Loucy (cell line): Measurements from ENCODE around the gene SMPX.

Experiments
- H2AFZ ChIP-seq: fragments of 200-600 bp; sonication (generic); 2 replicates; pipeline ENCODE4 v1.6.0; 2016; ENCODE audit warnings: antibody characterized with exemption, mild to moderate bottlenecking, low read length, moderate library complexity
- H3F3A ChIP-seq: fragments of 200-600 bp; 2 replicates; pipeline ENCODE4 v1.6.0; 2016; ENCODE audit warnings: antibody characterized with exemption, low read depth, mild to moderate bottlenecking
- H3K27me3 ChIP-seq: fragments of 200-600 bp; sonication (generic); 2 replicates; pipeline ENCODE4 v1.6.1; 2014; ENCODE audit warnings: low read length, mild to moderate bottlenecking; ENCODE audit not compliant: insufficient read depth, poor library complexity, severe bottlenecking
- H3K36me3 ChIP-seq: fragments of 200-600 bp; sonication (generic); 2 replicates; pipeline ENCODE4 v1.6.1; 2016; ENCODE audit warnings: low read length; ENCODE audit not compliant: insufficient read depth
- H3K4me1 ChIP-seq: fragments of 200-600 bp; sonication (generic); 2 replicates; pipeline ENCODE4 v1.5.1; 2014; ENCODE audit warnings: low read length, mild to moderate bottlenecking; ENCODE audit not compliant: insufficient read depth, poor library complexity, severe bottlenecking
- H3K4me2 ChIP-seq: fragments of 200-600 bp; sonication (generic); 2 replicates; pipeline ENCODE4 v1.6.0; 2014; ENCODE audit warnings: antibody characterized with exemption, low read length, low read depth, mild to moderate bottlenecking; ENCODE audit not compliant: poor library complexity, severe bottlenecking
- H3K4me3 ChIP-seq: fragments of 200-600 bp; sonication (generic); 2 replicates; pipeline ENCODE4 v1.5.1; 2014; ENCODE audit warnings: low read length, mild to moderate bottlenecking, mixed read lengths; ENCODE audit not compliant: poor library complexity, severe bottlenecking
- H3K79me2 ChIP-seq: fragments of 200-600 bp; sonication (generic); 2 replicates; pipeline ENCODE4 v1.6.1; 2014; ENCODE audit warnings: low read length; ENCODE audit not compliant: insufficient read depth
- H3K9ac ChIP-seq: fragments of 200-600 bp; sonication (generic); 2 replicates; pipeline ENCODE4 v1.6.0; 2014; ENCODE audit warnings: mild to moderate bottlenecking, low read depth, low read length, moderate library complexity; ENCODE audit not compliant: poor library complexity, severe bottlenecking
- H3K9me2 ChIP-seq: fragments of 200-600 bp; sonication (generic); replicated peaks from 2 replicates; pipeline ENCODE4 v1.6.1; 2016; ENCODE audit warnings: low read depth, low read length, mixed read lengths
- H3K9me3 ChIP-seq: fragments of 200-600 bp; sonication (generic); 2 replicates; pipeline ENCODE4 v1.6.1; 2014; ENCODE audit warnings: mild to moderate bottlenecking, antibody characterized with exemption, low read length, low read depth; ENCODE audit not compliant: insufficient read depth
- H4K20me1 ChIP-seq: fragments of 200-600 bp; sonication (generic); 2 replicates; pipeline ENCODE4 v1.6.0; 2014; ENCODE audit warnings: antibody characterized with exemption, low read length, mild to moderate bottlenecking; ENCODE audit not compliant: insufficient read depth, poor library complexity, severe bottlenecking
- CTCF ChIP-seq: fragments of 200-600 bp; sonication (generic); conservative IDR thresholded peaks from 2 replicates; pipeline ENCODE4 v1.5.1; 2014; ENCODE audit warnings: mild to moderate bottlenecking, antibody characterized with exemption, low read length
- EZH2phosphoT487 ChIP-seq: fragments of 200-600 bp; IDR thresholded peaks from 2 replicates; pipeline ENCODE4 v1.6.1; 2018; ENCODE audit warnings: antibody characterized with exemption, mild to moderate bottlenecking, moderate library complexity, borderline replicate concordance

The SMPX gene

GRCh38 chrX:21721195-21721594, 36.7 kb downstream of the SMPX start:
- Histone ChIP-seq H3K9ac (no peak overlapping the region), H3K4me1 (no peaks in the 10 kb centered on the region), H4K20me1 (no peaks in the 10 kb centered on the region), H3K9me3 (no peaks in the 10 kb centered on the region), H3K4me3 (no peak overlapping the region), H3K36me3 (no peaks in the 10 kb centered on the region), H3K27me3 (no peaks in the 10 kb centered on the region), H2AFZ (no peak overlapping the region), H3F3A (no peaks in the 10 kb centered on the region), H3K4me2 (no peak overlapping the region), H3K9me2 (no peaks in the 10 kb centered on the region), H3K79me2 (no peaks in the 10 kb centered on the region)
- TF ChIP-seq EZH2phosphoT487 = no peak
- TF ChIP-seq CTCF = no peak

- Histone ChIP-seq H3K4me1 (no peaks in the 10 kb centered on the region), H4K20me1 (no peaks in the 10 kb centered on the region), H3K9ac (no peak overlapping the region), H3K4me2 (no peak overlapping the region), H3K4me3 (no peak overlapping the region), H3K9me3 (no peaks in the 10 kb centered on the region), H3K9me2 (no peaks in the 10 kb centered on the region), H2AFZ (no peak overlapping the region), H3K36me3 (no peaks in the 10 kb centered on the region), H3K79me2 (no peaks in the 10 kb centered on the region), H3F3A (no peaks in the 10 kb centered on the region), H3K27me3 (no peaks in the 10 kb centered on the region)
- TF ChIP-seq CTCF (no peak), EZH2phosphoT487 (no peak)
Observed at GRCh38 chrX:21718575-21718974, 39.3 kb downstream of the SMPX start.

- H3K4me1 ChIP-seq = no peaks in the 10 kb centered on the region
- H3K9ac ChIP-seq = no peak overlapping the region
- H3F3A ChIP-seq = no peaks in the 10 kb centered on the region
- no peaks in the 10 kb centered on the region for H3K9me3 ChIP-seq
- no peaks in the 10 kb centered on the region for H3K36me3 ChIP-seq
- no peak overlapping the region for H3K4me2 ChIP-seq
- H3K4me3 ChIP-seq = no peak overlapping the region
- H4K20me1 ChIP-seq = no peaks in the 10 kb centered on the region
- H2AFZ ChIP-seq = no peak overlapping the region
- H3K79me2 ChIP-seq = no peaks in the 10 kb centered on the region
- no peak for TF ChIP-seq EZH2phosphoT487
- no peak for TF ChIP-seq CTCF
- no peaks in the 10 kb centered on the region for H3K27me3 ChIP-seq
- no peaks in the 10 kb centered on the region for H3K9me2 ChIP-seq
Observed at GRCh38 chrX:21717802-21718201, 40.1 kb downstream of the SMPX start.
